CD4-positive, alpha-beta T cell treated with Interleukin-10 for 1 hour (primary cell): ENCODE results near the gene SERP1.

Experiments used
- DNase-seq: peaks from one replicate; pipeline ENCODE4 v3.0.0-alpha.2; 2020

The SERP1 gene

GRCh38 chr3:150546226-150547044, at the start of gene SERP1, which contains the start of gene EIF2A:
Gene SERP1 (minus strand): TSS chr3:150546496. CDS start chr3:150546135, 361 bp downstream.
Gene EIF2A (plus strand): TSS chr3:150546787. CDS start chr3:150546803, 16 bp downstream.
- DNase-seq, result peak; percentile 99

GRCh38 chr3:150594150-150594549, 47.9 kb upstream of the SERP1 start:
- no peak for DNase-seq

GRCh38 chr3:150589759-150590158, 43.5 kb upstream of the SERP1 start:
- no peak for DNase-seq

GRCh38 chr3:150588027-150588830, 41.9 kb upstream of the SERP1 start:
- DNase-seq, result no peak

GRCh38 chr3:150583028-150583427, 36.7 kb upstream of the SERP1 start:
- DNase-seq, result no peak

GRCh38 chr3:150582620-150583019, 36.3 kb upstream of the SERP1 start:
- DNase-seq, result no peak

- no peak for DNase-seq
Measured at GRCh38 chr3:150581174-150581573, 34.9 kb upstream of the SERP1 start.

- no peak for DNase-seq
Measured at GRCh38 chr3:150577855-150578254, 31.6 kb upstream of the SERP1 start.

- DNase-seq, result no peak
Measured at GRCh38 chr3:150567328-150567727, 21.0 kb upstream of the SERP1 start.

- no peak for DNase-seq
Measured at GRCh38 chr3:150564243-150564642, 17.9 kb upstream of the SERP1 start.

GRCh38 chr3:150557725-150558124, 11.4 kb upstream of the SERP1 start:
- no peak for DNase-seq

- DNase-seq, result no peak
Measured at GRCh38 chr3:150556792-150557191, 10.5 kb upstream of the SERP1 start.

GRCh38 chr3:150555859-150556436, 9.7 kb upstream of the SERP1 start:
- no peak for DNase-seq

- no peak for DNase-seq
Measured at GRCh38 chr3:150547045-150547741, 897 bp upstream of the SERP1 start.

- DNase-seq, result peak; percentile 24
Measured at GRCh38 chr3:150545419-150546225, 674 bp downstream of the SERP1 start.

GRCh38 chr3:150544726-150545125, 1.6 kb downstream of the SERP1 start:
- no peak for DNase-seq

- DNase-seq, result no peak
Measured at GRCh38 chr3:150544041-150544440, 2.3 kb downstream of the SERP1 start.

- no peak for DNase-seq
Measured at GRCh38 chr3:150543531-150543930, 2.8 kb downstream of the SERP1 start.

GRCh38 chr3:150543128-150543527, 3.2 kb downstream of the SERP1 start:
- DNase-seq, result no peak

GRCh38 chr3:150540991-150541390, 5.3 kb downstream of the SERP1 start:
- DNase-seq, result no peak

GRCh38 chr3:150540297-150540696, 6.0 kb downstream of the SERP1 start:
- no peak for DNase-seq
